MV-4-11 (cell line): Measurements from ENCODE around the gene SH3BP4.
"Not testable (repeated sequence)": the region's sequence is repeated elsewhere in the genome, so short reads cannot be mapped to it uniquely, and the experiment has no call there.

Experiments used
- DNase-seq: peaks from one replicate; lab custom pipeline; 2025; lab: John Stamatoyannopoulos, UW

Gene SH3BP4

GRCh38 chr2:235017441-235017840 lies 65.6 kb downstream of the SH3BP4 start:
- DNase-seq = no peak

- DNase-seq = no peak
Observed at GRCh38 chr2:235018838-235019237, 67.0 kb downstream of the SH3BP4 start.

- DNase-seq = not testable (repeated sequence)
Observed at GRCh38 chr2:235020141-235020540, 68.3 kb downstream of the SH3BP4 start.

GRCh38 chr2:235021752-235022151 lies 69.9 kb downstream of the SH3BP4 start:
- no peak for DNase-seq

- no peak for DNase-seq
Observed at GRCh38 chr2:235024191-235024860, 72.5 kb downstream of the SH3BP4 start.

GRCh38 chr2:235024931-235025773 lies 73.3 kb downstream of the SH3BP4 start:
- no peak for DNase-seq

GRCh38 chr2:235025800-235026536 lies 74.2 kb downstream of the SH3BP4 start:
- no peak for DNase-seq

GRCh38 chr2:235026649-235027557 lies 75.1 kb downstream of the SH3BP4 start:
- no peak for DNase-seq

GRCh38 chr2:235027558-235028214 lies 75.9 kb downstream of the SH3BP4 start:
- no peak for DNase-seq

- no peak for DNase-seq
Observed at GRCh38 chr2:235028646-235029045, 76.8 kb downstream of the SH3BP4 start.

- DNase-seq = no peak
Observed at GRCh38 chr2:235029054-235029453, 77.2 kb downstream of the SH3BP4 start.

- no peak for DNase-seq
Observed at GRCh38 chr2:235030126-235030525, 78.3 kb downstream of the SH3BP4 start.

- no peak for DNase-seq
Observed at GRCh38 chr2:235030936-235031335, 79.1 kb downstream of the SH3BP4 start.

- no peak for DNase-seq
Observed at GRCh38 chr2:235031686-235032373, 80.0 kb downstream of the SH3BP4 start.

GRCh38 chr2:235032466-235032865 lies 80.6 kb downstream of the SH3BP4 start:
- DNase-seq = no peak

- no peak for DNase-seq
Observed at GRCh38 chr2:235032949-235033348, 81.1 kb downstream of the SH3BP4 start.

GRCh38 chr2:235034265-235035118 lies 82.7 kb downstream of the SH3BP4 start:
- no peak for DNase-seq

GRCh38 chr2:235037604-235038166 lies 85.9 kb downstream of the SH3BP4 start:
- DNase-seq = no peak

- DNase-seq = no peak
Observed at GRCh38 chr2:235041221-235041917, 89.6 kb downstream of the SH3BP4 start.
